SK-N-SH (cell line): ENCODE data around the gene CCDC78.

Experiments
- EP300 ChIP-seq, 2 experiments: IDR thresholded peaks; 2 replicates each; pipeline versions ENCODE4 v1.4.0 to v1.6.1; 2012; ENCODE audit warnings: borderline replicate concordance in 1 of 2, low read depth in 1 of 2, low read length in 1 of 2
- JUND ChIP-seq: IDR thresholded peaks from 2 replicates; pipeline ENCODE4 v1.4.0; 2012
- RAD21 ChIP-seq: IDR thresholded peaks from 2 replicates; pipeline ENCODE4 v1.6.1; 2012; ENCODE audit warnings: mild to moderate bottlenecking, low read length
- TAF1 ChIP-seq: IDR thresholded peaks from 2 replicates; pipeline ENCODE4 v1.6.1; 2012; ENCODE audit warnings: low read depth, mild to moderate bottlenecking, low read length, moderate library complexity, borderline replicate concordance
- TCF12 ChIP-seq: IDR thresholded peaks from 2 replicates; pipeline ENCODE4 v1.4.0; 2012
- YY1 ChIP-seq: IDR thresholded peaks from 2 replicates; pipeline ENCODE4 v1.4.0; 2012; ENCODE audit warnings: low read depth, mild to moderate bottlenecking

DNA sequence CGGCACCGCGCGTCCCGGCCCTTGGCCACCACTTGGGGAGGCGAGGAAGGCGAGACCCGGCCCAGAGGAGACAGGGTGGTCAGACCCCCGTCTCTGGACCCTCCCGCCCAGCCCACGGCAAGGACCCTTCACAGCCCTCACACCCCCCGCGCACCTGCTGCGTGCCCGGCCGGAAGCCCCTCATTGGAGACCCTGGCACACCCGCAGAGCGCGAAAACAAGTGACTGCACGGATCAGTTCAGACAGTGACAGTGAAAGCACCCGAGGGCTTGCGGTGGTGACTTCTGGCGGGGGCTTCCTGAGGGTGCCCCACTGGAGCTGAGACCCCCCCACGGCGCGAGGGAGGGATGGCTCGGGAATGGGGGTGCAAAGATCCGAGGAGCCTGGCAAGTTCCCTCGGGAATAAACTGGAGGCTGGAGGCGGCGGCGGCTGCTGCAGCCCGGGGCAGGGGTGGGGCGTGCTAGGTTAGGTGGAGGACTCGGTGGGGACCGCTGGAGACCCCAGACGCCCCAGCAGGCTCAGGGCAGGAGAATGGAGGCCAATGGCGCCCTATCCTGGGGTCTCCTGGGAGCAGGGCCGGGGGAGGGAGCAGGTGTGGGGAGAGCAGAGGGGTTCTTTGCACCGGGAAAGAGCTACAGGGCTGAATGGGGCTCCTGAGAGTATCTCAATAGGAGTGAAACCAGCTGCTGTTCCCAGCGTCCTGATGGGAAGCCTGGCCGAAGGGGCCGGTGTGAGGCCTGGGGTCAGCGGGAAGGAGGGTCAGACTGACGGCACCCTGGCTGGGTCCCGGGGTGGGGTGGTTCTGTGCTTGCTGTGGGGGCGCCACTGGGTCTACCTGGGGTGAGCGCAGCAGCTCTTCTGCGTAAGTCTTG lies 19.8 kb downstream of the CCDC78 start:
- TF ChIP-seq TCF12 (no peak), JUND (no peak), RAD21 (no peak), YY1 (no peak), TAF1 (no peak), EP300 (IDR thresholded peaks at IDR 0.05; ENCODE audit: borderline replicate concordance in 1 of 2, low read depth in 1 of 2, low read length in 1 of 2) (no peak)
